NCI-H187 treated with DMSO at 0.1 percent for 48 hours (cell line): Measurements from ENCODE around the gene GIN1.
"Not testable (repeated sequence)": the region's sequence is repeated elsewhere in the genome, so short reads cannot be mapped to it uniquely, and the experiment has no call there.

Experiments
- DNase-seq: peaks from one replicate; lab custom pipeline; 2025; lab: John Stamatoyannopoulos, UW

GIN1 gene

GRCh38 chr5:103119765-103120606, at the start of gene GIN1, which contains the start of gene PPIP5K2:
Gene GIN1, minus strand, starts transcription at chr5:103120138. Its CDS starts 11,431 bp downstream, at chr5:103108707.
Gene PPIP5K2, plus strand, starts transcription at chr5:103120301. Its CDS starts 9,289 bp downstream, at chr5:103129590.
- peak; percentile 94 for DNase-seq

DNA sequence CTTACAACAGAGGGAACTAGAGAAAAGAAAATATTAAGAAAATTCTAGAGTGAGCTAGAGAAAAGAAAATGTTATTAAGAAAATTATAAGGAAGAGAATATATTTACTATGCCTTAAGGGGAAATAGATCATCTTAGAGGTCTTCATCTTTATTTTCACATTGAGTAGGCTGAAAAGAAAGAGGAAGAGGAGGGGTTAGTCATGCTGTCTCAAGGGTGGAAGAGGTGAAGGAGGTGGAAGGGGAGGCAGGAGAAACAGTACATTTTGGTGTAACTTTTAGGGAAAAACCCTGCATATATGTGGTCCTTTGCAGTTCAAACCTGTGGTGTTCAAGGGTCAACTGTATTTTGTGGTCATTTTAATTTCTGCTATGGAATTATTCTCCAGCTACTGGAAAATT, 46.8 kb upstream of the GIN1 start:
- no peak for DNase-seq

- no peak for DNase-seq
Observed at GRCh38 chr5:103151156-103151555, 31.2 kb upstream of the GIN1 start.

- no peak for DNase-seq
Observed at GRCh38 chr5:103148213-103148612, 28.3 kb upstream of the GIN1 start.

DNA sequence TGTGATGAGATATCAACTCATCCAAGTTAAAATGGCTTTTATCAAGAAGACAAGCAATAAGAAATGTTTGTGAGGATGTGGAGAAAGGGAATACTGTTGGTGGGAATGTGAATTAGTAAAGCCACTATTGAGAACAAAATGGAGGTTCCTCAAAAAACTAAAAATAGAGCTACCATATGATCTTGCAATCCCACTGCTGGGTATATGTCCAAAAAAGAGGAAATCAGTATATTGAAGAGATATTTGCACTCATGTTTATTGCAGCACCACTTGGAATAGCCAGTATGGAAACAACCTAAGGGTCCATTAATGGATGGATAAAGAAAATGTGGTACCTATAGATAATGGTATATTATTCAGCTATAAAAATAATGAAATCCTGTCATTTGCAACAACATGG, 25.3 kb upstream of the GIN1 start:
- no peak for DNase-seq

DNA sequence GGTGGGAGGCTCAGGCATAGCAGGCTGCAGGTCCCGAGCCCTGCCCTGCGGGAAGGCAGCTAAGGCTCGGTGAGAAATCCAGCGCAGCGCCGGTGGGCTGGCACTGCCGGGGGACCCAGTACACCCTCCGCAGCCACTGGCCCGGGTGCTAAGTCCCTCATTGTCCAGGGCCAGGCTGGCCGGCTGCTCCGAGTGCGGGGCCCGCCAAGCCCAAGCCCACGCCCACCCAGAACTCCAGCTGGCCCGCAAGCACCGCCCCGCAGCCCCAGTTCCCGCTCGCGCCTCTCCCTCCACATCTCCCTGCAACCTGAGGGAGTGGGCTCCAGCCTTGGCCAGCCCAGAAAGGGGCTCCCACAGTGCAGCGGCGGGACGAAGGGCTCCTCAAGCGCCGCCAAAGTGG, 22.2 kb upstream of the GIN1 start:
- not testable (repeated sequence) for DNase-seq

DNA sequence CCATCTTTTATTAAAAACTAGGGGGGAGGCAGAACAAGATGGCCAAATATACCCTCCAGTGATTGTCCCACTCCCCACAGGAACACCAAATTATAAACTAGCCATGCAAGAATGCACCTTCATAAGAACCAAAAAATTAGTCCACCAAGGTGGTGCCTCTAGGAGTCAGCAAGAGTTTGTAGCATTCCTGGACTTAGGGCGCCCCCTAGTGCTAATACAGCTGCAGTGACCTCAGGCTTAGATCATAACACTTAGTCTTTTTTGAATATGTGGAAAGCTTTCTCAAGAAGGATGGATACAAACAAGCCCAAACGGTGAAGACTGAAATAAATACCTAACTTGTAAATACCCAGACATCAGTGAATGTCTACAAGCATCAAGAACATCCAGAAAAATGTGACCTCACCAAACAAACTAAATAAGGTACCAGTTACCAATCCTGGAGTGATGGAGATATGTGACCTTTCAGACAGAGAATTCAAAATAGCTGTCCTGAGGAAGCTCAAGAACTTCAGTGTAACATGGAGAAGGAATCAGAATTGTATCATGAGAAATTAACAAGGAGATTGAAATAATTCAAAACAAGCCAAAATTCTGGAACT, 19.4 kb upstream of the GIN1 start:
- DNase-seq = peak; percentile 10

GRCh38 chr5:103138202-103138690, 18.3 kb upstream of the GIN1 start:
- DNase-seq = no peak

GRCh38 chr5:103135461-103135860, 15.5 kb upstream of the GIN1 start:
- no peak for DNase-seq

DNA sequence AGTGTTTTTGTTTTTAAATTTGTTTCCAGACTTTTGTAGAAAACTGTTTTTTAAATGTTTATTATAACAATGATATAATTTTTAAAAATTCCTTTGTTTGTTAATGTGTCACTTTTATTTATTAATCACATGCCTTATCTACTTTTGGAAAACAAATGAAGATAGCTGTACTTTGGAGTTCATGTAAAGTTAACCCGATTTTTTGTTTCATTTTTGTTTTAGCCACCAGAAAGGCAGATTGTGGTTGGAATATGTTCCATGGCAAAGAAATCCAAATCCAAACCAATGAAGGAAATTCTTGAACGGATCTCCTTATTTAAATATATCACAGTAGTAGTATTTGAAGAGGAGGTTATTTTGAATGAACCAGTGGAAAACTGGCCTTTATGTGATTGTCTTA, 13.3 kb upstream of the GIN1 start:
- DNase-seq = no peak

- DNase-seq = no peak
Observed at GRCh38 chr5:103132684-103133083, 12.7 kb upstream of the GIN1 start.

GRCh38 chr5:103128202-103128601, 8.3 kb upstream of the GIN1 start:
- no peak for DNase-seq

DNA sequence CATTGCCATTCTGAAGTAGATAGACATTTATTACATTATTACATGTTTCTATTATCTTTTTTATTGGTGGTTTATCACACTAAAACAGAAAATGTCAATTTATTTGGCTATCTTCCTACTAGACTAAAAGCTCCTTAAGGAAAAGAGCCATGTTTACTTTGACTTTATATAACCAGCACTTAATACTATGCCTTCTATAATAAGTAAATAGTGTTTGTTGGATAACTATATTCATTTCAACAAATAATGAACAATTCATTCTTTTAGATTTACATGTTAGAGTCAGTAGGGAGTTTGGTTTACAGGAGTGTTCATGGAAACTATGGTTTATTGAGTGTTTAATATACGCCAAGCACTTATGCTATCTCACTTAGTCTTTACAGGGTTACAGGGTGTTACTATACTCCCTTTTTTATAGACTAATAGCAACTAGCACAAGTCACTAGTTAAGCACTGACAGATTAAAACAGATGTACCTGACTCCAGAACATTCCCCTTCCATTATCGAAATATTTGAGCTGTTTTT, 7.4 kb upstream of the GIN1 start:
- no peak for DNase-seq

DNA sequence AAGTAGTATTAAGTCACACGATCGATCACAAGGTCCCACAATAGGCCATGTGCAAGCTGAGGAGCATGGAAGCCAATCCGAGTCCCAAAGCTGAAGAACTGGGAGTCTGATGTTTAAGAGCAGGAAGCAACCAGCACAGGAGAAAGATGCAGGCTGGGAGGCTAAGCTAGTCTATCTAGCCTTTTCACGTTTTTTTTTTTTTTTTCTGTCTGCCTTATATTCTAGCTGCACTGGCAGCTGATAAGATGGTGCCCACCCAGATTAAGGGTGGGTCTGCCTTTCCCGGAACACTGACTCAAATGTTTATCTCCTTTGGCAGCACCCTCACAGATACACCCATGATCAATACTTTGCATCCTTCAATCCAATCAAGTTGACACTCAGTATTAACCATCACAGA, 6.6 kb upstream of the GIN1 start:
- no peak for DNase-seq

DNA sequence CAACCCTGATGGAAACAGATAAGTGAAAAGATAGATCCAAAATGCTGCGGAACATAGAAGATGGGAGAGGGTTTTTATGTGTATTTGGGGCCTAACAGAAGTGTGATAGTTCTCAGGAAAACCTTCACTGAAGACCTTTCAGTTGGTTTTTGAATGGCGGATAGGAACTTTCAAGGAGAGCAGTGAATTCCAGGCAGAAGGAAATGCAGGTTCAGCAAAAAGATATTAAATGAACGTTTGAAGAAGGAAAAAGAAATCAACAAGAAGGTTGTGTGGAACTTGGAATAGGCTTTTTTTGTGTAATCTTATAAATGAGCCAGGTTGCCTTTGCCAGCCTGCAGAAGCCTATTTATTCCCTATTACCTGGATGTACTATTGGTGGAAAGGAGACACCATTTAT, 2.3 kb upstream of the GIN1 start:
- DNase-seq = no peak

DNA sequence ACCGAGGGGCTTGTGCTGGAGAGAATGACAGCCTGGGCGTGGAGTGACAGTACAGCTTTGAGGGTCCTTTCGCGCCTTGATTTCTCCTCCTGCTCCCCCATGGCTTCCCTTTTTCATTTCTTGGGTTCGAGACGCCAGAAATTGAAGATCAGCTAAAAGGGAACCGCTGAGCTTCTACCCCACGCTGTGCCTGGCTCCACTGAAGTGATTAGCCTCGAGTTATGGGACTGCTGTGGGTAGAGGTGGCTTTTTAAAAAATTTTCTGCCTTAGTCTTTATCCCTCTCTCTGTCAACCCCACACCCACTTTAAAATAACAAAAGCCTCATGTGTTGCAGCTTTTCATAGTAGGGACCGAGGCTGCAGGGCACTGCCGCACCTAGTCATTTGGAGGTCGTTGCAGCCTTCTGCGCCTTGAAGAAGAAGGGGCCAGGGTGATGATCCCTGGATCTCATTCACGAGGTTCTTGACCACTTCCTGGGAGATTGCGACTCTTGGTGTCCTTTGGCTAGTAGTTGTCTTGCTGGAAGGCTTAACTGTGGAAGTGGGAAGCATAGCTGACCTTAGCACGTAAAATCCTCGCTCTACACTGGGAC, 766 bp upstream of the GIN1 start:
- DNase-seq = no peak

- no peak for DNase-seq
Observed at GRCh38 chr5:103119070-103119764, 721 bp downstream of the GIN1 start.

GRCh38 chr5:103117471-103117991, 2.4 kb downstream of the GIN1 start:
- DNase-seq = no peak

DNA sequence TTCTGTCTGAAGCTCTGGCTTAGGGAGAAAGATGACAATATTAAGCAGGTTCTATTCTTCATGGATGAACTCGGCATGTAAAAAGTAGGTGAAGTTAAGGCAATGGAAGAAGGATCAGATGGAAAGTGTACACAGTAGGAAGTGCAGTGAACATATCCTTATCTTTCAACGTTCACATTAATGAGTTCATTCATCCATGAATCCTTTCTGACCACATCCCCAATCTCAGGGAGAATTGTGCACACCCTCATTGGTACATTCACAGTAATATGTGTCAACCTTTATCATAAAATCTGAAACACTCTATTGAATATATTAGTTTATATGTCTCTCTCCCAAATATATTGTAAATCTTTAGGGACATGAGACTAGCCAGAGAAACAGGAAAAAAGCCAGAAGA, 5.5 kb downstream of the GIN1 start:
- no peak for DNase-seq

DNA sequence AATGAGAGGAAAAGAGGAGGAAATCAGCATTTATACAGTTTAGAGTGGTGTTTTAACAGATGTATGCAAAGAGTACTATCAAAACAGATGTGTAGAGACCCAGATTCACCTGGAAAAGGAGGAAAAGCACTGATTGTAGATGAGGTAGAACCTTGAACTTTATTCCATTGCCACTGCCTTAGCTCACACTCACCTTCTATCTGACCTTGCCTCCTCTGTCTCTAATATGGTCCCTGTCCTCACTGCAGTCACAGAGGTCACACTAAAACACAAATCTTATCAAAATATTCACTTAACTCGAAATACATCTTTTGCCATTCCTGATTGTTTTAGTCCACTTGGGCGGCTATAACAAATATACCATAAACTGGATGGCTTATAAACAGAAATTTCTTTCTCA, 7.0 kb downstream of the GIN1 start:
- no peak for DNase-seq

GRCh38 chr5:103111468-103111867, 8.5 kb downstream of the GIN1 start:
- DNase-seq = no peak

DNA sequence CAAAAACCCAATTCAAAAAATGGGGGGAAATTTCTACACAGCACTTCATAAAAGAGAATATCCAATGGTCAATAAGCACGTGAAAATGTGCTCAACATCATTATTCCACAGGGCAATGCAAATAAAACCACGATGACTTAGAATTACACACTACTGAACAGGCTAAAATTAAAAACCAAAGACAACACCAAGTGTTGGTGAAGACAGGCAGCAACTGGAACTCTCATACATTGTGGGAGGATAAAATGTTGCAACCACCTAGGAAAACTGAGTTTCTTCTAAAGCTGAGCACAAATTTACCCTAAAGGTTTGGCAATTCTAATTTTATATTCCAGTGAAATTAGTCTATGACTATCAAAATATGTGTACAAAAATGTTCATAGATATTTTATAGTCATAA, 9.5 kb downstream of the GIN1 start:
- DNase-seq = no peak
